ENCODE results near the gene USP21. TPM values are rescaled to one million over a fixed set of nuclear protein-coding genes. Genes with fewer than 3 reads are reported as not detected.

Gene USP21
- total and polyA plus RNA-seq, 2 of the 8 experiments (the other 6 are each of a cell fraction or from before 2014, with no cell fraction given), result 23.9 to 36.3 TPM

DNA sequence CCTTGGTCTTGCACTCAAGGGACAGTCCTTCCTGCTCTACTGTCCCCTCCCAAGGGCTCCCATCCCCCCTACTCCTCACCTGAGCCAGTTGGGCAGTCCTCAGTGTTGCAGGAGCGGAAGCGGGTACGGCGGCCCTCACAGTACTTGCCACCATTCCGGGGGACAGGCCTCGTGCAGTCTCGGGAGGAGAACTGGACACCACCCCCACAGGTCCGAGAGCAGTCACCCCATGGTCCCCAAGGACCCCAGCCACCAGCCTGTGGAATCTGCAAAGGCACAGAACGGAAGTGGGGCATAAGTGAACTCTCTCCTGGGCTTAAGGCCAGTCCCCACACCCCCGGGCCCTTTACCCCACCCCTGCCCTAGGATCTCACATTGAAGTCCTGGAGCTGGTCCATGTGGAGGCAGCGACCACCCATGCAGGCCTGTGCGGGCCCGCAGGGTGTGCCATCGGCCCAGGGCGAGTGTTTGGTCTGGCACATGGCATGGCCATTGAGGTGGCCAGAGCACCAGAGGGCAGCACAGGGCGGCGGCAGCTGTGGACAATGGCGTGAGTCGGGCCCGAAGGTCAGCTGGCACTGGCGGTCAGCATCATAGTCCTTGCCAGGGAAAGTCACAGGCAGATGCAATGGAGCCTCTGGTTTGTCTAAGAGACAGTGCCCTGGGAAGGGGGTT, 34.4 kb downstream of the USP21 start:
- H2AK5ac ChIP-seq (ENCODE audit: low read depth, low read length), result no peak overlapping the region
- H3K36me3 ChIP-seq (ENCODE audit: control insufficient read depth in 2 of 4, insufficient read depth in 4 of 4, low read length in 3 of 4), result peaks cover 4 to 14% (median 10%) of the 10 kb centered on the region in 4 experiments; a peak in 5 of 8 replicates
- H2BK120ac ChIP-seq (replicated peaks; ENCODE audit: low read depth, low read length), result no peak overlapping the region
- no peaks in the 10 kb centered on the region for H3K9me3 ChIP-seq (ENCODE audit: insufficient read depth in 2 of 2, low read depth in 1 of 2, low read length in 1 of 2)
- H3K4me3 ChIP-seq (ENCODE audit: extremely low read depth in 1 of 4, insufficient read depth in 2 of 4, low read depth in 3 of 4, low read length in 4 of 4), result no peak overlapping the region
- peak overlapping the region; percentile 8; the same call in 1 of the 2 replicates for H4K8ac ChIP-seq (ENCODE audit: extremely low read depth, insufficient read depth, low read length)
- no peak overlapping the region for H3K14ac ChIP-seq (ENCODE audit: insufficient read length)
- H3K79me2 ChIP-seq (ENCODE audit: control insufficient read depth in 1 of 2, insufficient read depth in 2 of 2, low read length in 2 of 2), result peaks cover 0 to 5% of the 10 kb centered on the region in 2 experiments; a peak in 1 of 4 replicates
- H4K91ac ChIP-seq (replicated peaks; ENCODE audit: insufficient read length, low read length), result no peak overlapping the region
- WGBS, 2 experiments (ENCODE audit: extremely low coverage in 1 of 2, insufficient coverage in 1 of 2, insufficient read length in 1 of 2, insufficient replicate concordance in 2 of 2, low coverage in 1 of 2, low lambda C conversion rate in 2 of 2, missing lambda C conversion rate in 1 of 2), result 94% methylated on average over 20 of the region's 21 CpGs; no CpG with 5 or more reads in 1 of the 2 experiments
- H3K4ac ChIP-seq (replicated peaks; ENCODE audit: insufficient read length, low read depth, low read length), result no peak overlapping the region
- no peak overlapping the region for H3K56ac ChIP-seq (replicated peaks; ENCODE audit: insufficient read length, low read depth, low read length)
- no peak overlapping the region for H3K23ac ChIP-seq (ENCODE audit: insufficient read length)
- H3K4me2 ChIP-seq (ENCODE audit: insufficient read depth in 1 of 2, low read depth in 2 of 2, low read length in 2 of 2), result no peak overlapping the region
- H3K4me1 ChIP-seq (replicated peaks in 1 of 4; ENCODE audit: control insufficient read depth in 3 of 4, insufficient read depth in 4 of 4, low read length in 3 of 4), result peaks cover 3 to 21% (median 19%) of the 10 kb centered on the region in 4 experiments
- H4K5ac ChIP-seq (ENCODE audit: insufficient read length, low read depth, low read length), result no peak overlapping the region
- H2AFZ ChIP-seq (ENCODE audit: low read length), result no peak overlapping the region
- no peak overlapping the region for H3K9ac ChIP-seq (replicated peaks in 1 of 4; ENCODE audit: extremely low read depth in 1 of 4, low read depth in 3 of 4, low read length in 3 of 4)
- H2BK15ac ChIP-seq (ENCODE audit: low read length), result no peak overlapping the region
- H2BK12ac ChIP-seq (ENCODE audit: low read depth, low read length), result no peak overlapping the region
- H4K20me1 ChIP-seq (replicated peaks in 1 of 2; ENCODE audit: control insufficient read depth in 1 of 2, insufficient read depth in 2 of 2, low read length in 2 of 2), result no peaks in the 10 kb centered on the region
- peaks cover 9% of the 10 kb centered on the region; the same call in 1 of the 2 replicates for H3K23me2 ChIP-seq (ENCODE audit: low read depth, low read length)
- H3K27me3 ChIP-seq (replicated peaks in 1 of 4; ENCODE audit: control insufficient read depth in 3 of 4, extremely low read depth in 1 of 4, insufficient read depth in 3 of 4, low read length in 3 of 4), result no peaks in the 10 kb centered on the region; a peak in 1 of 7 replicates
- ChIA-PET CTCF (ENCODE audit: partially characterized antibody) (interaction anchor here (0.5 to 6.1 kb wide), 15 partner anchors 9 to 188 kb away, joined by 3 to 67 read pairs (median 6); partner anchors contain the start of genes APOA2, FCER1G, NDUFS2 and PPOX), POLR2A (ENCODE audit: partially characterized antibody) (interaction anchor here (0.6 to 4.6 kb wide), 3 partner anchors 9 to 37 kb away, joined by 3 to 45 read pairs (median 21); partner anchors contain the start of genes B4GALT3 and NDUFS2)
- H2BK20ac ChIP-seq (ENCODE audit: low read length), result no peak overlapping the region
- H3K79me1 ChIP-seq (ENCODE audit: low read depth, low read length), result peaks cover 6% of the 10 kb centered on the region; the same call in 1 of the 2 replicates
- no peak overlapping the region for H3K27ac ChIP-seq (ENCODE audit: low read depth, low read length)
- no peak for DNase-seq (ENCODE audit: low read depth in 1 of 2, low spot score in 2 of 2)
- TF ChIP-seq, protein P1, sequence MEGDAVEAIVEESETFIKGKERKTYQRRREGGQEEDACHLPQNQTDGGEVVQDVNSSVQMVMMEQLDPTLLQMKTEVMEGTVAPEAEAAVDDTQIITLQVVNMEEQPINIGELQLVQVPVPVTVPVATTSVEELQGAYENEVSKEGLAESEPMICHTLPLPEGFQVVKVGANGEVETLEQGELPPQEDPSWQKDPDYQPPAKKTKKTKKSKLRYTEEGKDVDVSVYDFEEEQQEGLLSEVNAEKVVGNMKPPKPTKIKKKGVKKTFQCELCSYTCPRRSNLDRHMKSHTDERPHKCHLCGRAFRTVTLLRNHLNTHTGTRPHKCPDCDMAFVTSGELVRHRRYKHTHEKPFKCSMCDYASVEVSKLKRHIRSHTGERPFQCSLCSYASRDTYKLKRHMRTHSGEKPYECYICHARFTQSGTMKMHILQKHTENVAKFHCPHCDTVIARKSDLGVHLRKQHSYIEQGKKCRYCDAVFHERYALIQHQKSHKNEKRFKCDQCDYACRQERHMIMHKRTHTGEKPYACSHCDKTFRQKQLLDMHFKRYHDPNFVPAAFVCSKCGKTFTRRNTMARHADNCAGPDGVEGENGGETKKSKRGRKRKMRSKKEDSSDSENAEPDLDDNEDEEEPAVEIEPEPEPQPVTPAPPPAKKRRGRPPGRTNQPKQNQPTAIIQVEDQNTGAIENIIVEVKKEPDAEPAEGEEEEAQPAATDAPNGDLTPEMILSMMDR (IDR thresholded peaks at IDR 0.05; ENCODE audit: control extremely low read depth in 1 of 3, insufficient read depth in 1 of 3, low read depth in 1 of 3, low read length in 3 of 3), result peak in 2 of 3 experiments; percentile 19 to 29; a peak in 2 of 4 replicates
- TF ChIP-seq, protein P2, sequence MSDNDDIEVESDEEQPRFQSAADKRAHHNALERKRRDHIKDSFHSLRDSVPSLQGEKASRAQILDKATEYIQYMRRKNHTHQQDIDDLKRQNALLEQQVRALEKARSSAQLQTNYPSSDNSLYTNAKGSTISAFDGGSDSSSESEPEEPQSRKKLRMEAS (IDR thresholded peaks at IDR 0.05), result 0 out of 2 replicates have a peak, but pooled peaks have one; percentile 29
- TF ChIP-seq RNF2 (IDR thresholded peaks at IDR 0.05; ENCODE audit: borderline replicate concordance, low read depth, low read length, missing control alignments, poor library complexity, severe bottlenecking), result no peak
- FAIRE-seq, result no peak
- H3K18ac ChIP-seq (ENCODE audit: extremely low read depth, low read length), result no peak overlapping the region
- H2BK5ac ChIP-seq (ENCODE audit: low read depth, low read length), result no peak overlapping the region; the same call in 1 of the 2 replicates
